ENCODE data around the gene C22orf15. TPM values are rescaled to one million over a fixed set of nuclear protein-coding genes. Genes with fewer than 3 reads are reported as not detected.

The C22orf15 gene
- total and polyA plus RNA-seq, 12 donors = 0.11 to 0.80 (median 0.24) TPM; not detected in 7

GRCh38 chr22:23764899-23765881, 2.4 kb downstream of the C22orf15 start:
- Histone ChIP-seq H3K27me3 (no peaks in the 10 kb centered on the region), H3K4me3 (no peak overlapping the region), H3K4me1 (replicated peaks in 1 of 2) (peaks cover 0 to 33% of the 10 kb centered on the region in 2 donors), H3K36me3 (replicated peaks in 1 of 2) (no peaks in the 10 kb centered on the region), H3K9me3 (replicated peaks in 1 of 3) (no peaks in the 10 kb centered on the region), H3K27ac (peak overlapping the region in 1 of 5 donors; percentile 13)
- 75 to 87% (median 82%) methylated on average over 7 to 9 of the region's 9 CpGs for WGBS, 4 donors
- TF ChIP-seq CTCF (IDR thresholded peaks at IDR 0.05) (no peak), POLR2A (IDR thresholded peaks at IDR 0.05) (no peak)
- intact Hi-C loops (cut with DNase I) = loop anchor here (5.0 to 10.0 kb wide), 2 partner anchors 82 to 140 kb away; no protein-coding TSS in a partner anchor
- peak in 2 of 7 donors; percentile 36 to 52 for DNase-seq

GRCh38 chr22:23767303-23767672, 4.5 kb downstream of the C22orf15 start:
- H3K36me3 ChIP-seq (replicated peaks in 1 of 2) = no peaks in the 10 kb centered on the region
- intact Hi-C loops (cut with DNase I) = loop anchor here (5.0 to 10.0 kb wide), 2 partner anchors 80 to 142 kb away; no protein-coding TSS in a partner anchor
- 0 to 6% (median 5%) methylated on average over 3 to 27 of the region's 27 CpGs for WGBS, 4 donors
- peaks cover 0 to 36% of the 10 kb centered on the region in 2 donors for H3K4me1 ChIP-seq (replicated peaks in 1 of 2)
- H3K27me3 ChIP-seq = no peaks in the 10 kb centered on the region
- H3K9me3 ChIP-seq (replicated peaks in 1 of 3) = no peaks in the 10 kb centered on the region
- no peak for TF ChIP-seq CTCF (IDR thresholded peaks at IDR 0.05)
- no peak for TF ChIP-seq POLR2A (IDR thresholded peaks at IDR 0.05)
- peak overlapping the region in 4 of 5 donors; percentile 30 to 88 (median 81) for H3K27ac ChIP-seq
- DNase-seq = no peak
- peak overlapping the region in 3 of 4 donors; percentile 60 to 88 (median 61) for H3K4me3 ChIP-seq

DNA sequence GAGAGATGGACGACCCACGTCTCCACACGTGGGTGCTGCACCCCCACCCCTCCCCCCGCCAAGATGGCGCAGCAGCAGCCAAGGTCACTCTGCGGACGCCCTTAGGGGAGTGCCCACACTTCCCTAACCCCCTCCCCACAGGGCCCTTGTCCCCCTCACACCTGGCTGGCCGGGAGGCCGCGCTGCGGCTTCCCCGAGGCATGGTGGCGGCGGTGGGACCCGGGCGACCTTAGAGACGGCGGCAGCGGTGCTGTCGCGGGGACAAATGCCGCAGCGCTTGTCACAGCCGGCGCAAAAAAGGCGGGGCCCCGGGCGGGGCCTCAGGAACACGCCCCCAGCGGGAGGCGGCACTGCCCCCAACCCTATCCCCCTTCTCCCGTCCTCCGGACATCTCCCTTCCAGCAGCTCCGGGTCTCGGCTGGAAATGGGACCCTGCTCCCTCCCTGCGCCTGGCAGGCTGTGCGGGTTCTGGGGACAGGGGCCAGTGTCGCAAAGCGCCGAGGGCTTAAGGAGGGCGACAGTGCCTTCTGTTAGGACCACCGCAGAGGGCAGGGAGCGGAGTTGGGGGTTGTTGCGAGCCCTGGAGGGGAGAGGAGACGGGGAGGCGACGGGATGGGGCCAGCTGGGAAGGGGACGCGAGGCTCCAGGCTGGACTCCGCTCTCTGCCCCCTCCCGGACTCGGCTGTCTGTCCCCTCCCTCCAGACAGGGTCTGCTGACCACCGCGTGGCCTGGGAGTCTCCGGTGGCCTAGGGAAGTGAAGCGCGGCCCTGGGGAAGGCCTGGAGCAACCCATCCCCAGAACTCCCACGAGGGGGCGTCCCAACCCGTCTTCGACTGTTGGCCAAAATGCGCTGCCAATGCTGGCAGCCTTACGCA, 5.1 kb downstream of the C22orf15 start, which contains the start of gene CHCHD10:
TSS of gene CHCHD10 (minus strand) at position 300 of the 876 bp plus-strand sequence. CDS start at position 202, 98 bp downstream.
- no peaks in the 10 kb centered on the region for H3K36me3 ChIP-seq (replicated peaks in 1 of 2)
- WGBS, 4 donors = 0 to 1% (median 1%) methylated on average over 7 to 63 of the region's 63 CpGs
- TF ChIP-seq POLR2A (IDR thresholded peaks at IDR 0.05) = peak; percentile 72 to 80
- peak; percentile 59 to 84 (median 75) for TF ChIP-seq CTCF (IDR thresholded peaks at IDR 0.05)
- peaks cover 0 to 34% of the 10 kb centered on the region in 2 donors for H3K4me1 ChIP-seq (replicated peaks in 1 of 2)
- intact Hi-C loops (cut with DNase I) = loop anchor here (5.0 to 10.0 kb wide), 2 partner anchors 79 to 143 kb away; no protein-coding TSS in a partner anchor
- peak within 1 kb of the TSS; percentile 13 to 88 (median 74) for H3K27ac ChIP-seq
- peak; percentile 86 to 92 (median 89) for DNase-seq
- no peaks in the 10 kb centered on the region for H3K9me3 ChIP-seq (replicated peaks in 1 of 3)
- H3K27me3 ChIP-seq = no peaks in the 10 kb centered on the region
- peak within 1 kb of the TSS; percentile 47 to 88 (median 60) for H3K4me3 ChIP-seq
